Gastrocnemius medialis (tissue), 4 donors: ENCODE data around the gene DDR2.

Experiments
- CTCF ChIP-seq, 5 experiments: fragments of 450-650 bp in 3 of 5; fragments of 200-600 bp in 2 of 5; sonication (generic) in 2 of 5; IDR thresholded peaks in 4 of 5; conservative IDR thresholded peaks in 1 of 5; 1 replicate in 4 of 5; 2 replicates in 1 of 5; pipeline ENCODE4 v1.5.1; 2016 to 2019; ENCODE audit warnings: antibody characterized with exemption in 5 of 5, mild to moderate bottlenecking in 3 of 5, moderate library complexity in 3 of 5
- POLR2A ChIP-seq, 2 donors: fragments of 450-650 bp; IDR thresholded peaks; one replicate each; pipeline ENCODE4 v1.6.1; 2017; ENCODE audit warnings: antibody characterized with exemption in 2 of 2, mild to moderate bottlenecking in 2 of 2, moderate library complexity in 2 of 2

DNA sequence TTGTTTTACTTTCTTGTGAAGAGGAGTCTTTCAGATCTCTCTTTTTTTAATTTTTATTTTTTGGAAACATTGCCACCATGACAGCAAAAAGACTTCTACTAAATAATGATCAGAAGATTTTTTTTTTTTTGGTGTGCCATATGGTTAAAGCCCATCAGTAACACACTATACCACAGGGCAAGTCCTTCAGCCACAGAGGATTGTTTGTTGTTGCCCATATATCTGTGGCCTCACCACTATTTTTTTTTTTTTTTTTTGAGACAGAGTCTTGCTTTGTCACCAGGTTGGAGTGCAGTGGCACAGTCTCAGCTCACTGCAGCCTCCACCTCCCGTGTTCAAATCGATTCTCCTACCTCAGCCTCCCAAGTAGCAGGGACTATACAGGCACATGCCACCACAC, 41.6 kb upstream of the DDR2 start:
- no peak for TF ChIP-seq POLR2A (IDR thresholded peaks at IDR 0.05)
- no peak for TF ChIP-seq CTCF (IDR thresholded peaks at IDR 0.05 in 4 of 5, conservative IDR thresholded peaks at IDR 0.05 in 1 of 5)
